A549 (cell line): ENCODE data around the gene SLC17A2. TPM values are rescaled to one million over a fixed set of nuclear protein-coding genes. Genes with fewer than 3 reads are reported as not detected.

ENCODE experiments used
- ATAC-seq, 2 experiments: fragments of 200-7000 bp in 1 of 2; fragments of >200 bp in 1 of 2; cut with Nextera tagmentation in 1 of 2; cut with Tn5 transposase in 1 of 2; 3 replicates each; pipeline versions ENCODE4 v1.8.0 to v1.9.1; 2018 to 2020; ENCODE audit warnings: mild to moderate bottlenecking in 1 of 2, moderate library complexity in 1 of 2
- CTCF ChIA-PET: fragments of 300-600 bp; sonication (Branson Sonifier 250); formaldehyde crosslinking; extraction: SDS; loops from one replicate; lab custom pipeline; 2021; ENCODE audit warnings: antibody characterized with exemption, inconsistent platforms; lab: Yijun Ruan, JAX
- POLR2A ChIA-PET: fragments of 350-600 bp; formaldehyde crosslinking; extraction: SDS; loops from one replicate; lab custom pipeline; 2021; ENCODE audit warnings: antibody characterized with exemption, inconsistent platforms; lab: Yijun Ruan, JAX
- DNase-seq, 2 experiments: peaks; one replicate each; pipeline versions ENCODE4 v3.0.0 to v3.0.0-alpha.2; 2011 to 2016; ENCODE audit warnings: low read depth in 1 of 2, low spot score in 1 of 2
- FAIRE-seq: peaks from 2 replicates; lab custom pipeline; 2011; peaks lifted over from hg19 to GRCh38; lab: Jason Lieb, UNC
- H3K27ac ChIP-seq, 2 experiments: fragments of >200 bp; sonication (Bioruptor Twin); formaldehyde crosslinking; 3 replicates each; pipeline ENCODE4 v1.5.1; 2016 to 2017
- H3K4me1 ChIP-seq: fragments of >200 bp; sonication (Bioruptor Twin); formaldehyde crosslinking; 3 replicates; pipeline ENCODE4 v1.6.1; 2016
- H3K4me2 ChIP-seq: fragments of >200 bp; sonication (Bioruptor Twin); formaldehyde crosslinking; 3 replicates; pipeline ENCODE4 v1.6.1; 2016
- H3K4me3 ChIP-seq: fragments of >200 bp; sonication (Bioruptor Twin); formaldehyde crosslinking; 3 replicates; pipeline ENCODE4 v1.5.1; 2016
- H3K9me3 ChIP-seq: fragments of >200 bp; sonication (Bioruptor Twin); formaldehyde crosslinking; 3 replicates; pipeline ENCODE4 v1.6.1; 2016
- BHLHE40 ChIP-seq: IDR thresholded peaks from 2 replicates; pipeline ENCODE4 v1.6.1; 2012; ENCODE audit warnings: low read depth, low read length, inconsistent platforms
- CBX2 ChIP-seq: fragments of 200-600 bp; sonication (generic); IDR thresholded peaks from 2 replicates; pipeline ENCODE4 v1.6.1; 2016; ENCODE audit warnings: low read depth, mild to moderate bottlenecking, borderline replicate concordance
- CTCF ChIP-seq: fragments of >200 bp; sonication (Bioruptor Twin); formaldehyde crosslinking; IDR thresholded peaks from 3 replicates; pipeline ENCODE4 v1.5.1; 2016
- EP300 ChIP-seq, 2 experiments: fragments of >200 bp; sonication (Bioruptor Twin); formaldehyde crosslinking; IDR thresholded peaks; 2 replicates in 1 of 2; 3 replicates in 1 of 2; pipeline ENCODE4 v1.6.1; 2016 to 2017
- FOSB ChIP-seq: fragments of 250-450 bp; sonication (Bioruptor Pico); IDR thresholded peaks from 2 replicates; pipeline ENCODE4 v1.5.0; 2020; ENCODE audit warnings: mild to moderate bottlenecking, moderate library complexity
- HES2 ChIP-seq: fragments of >200 bp; sonication (Bioruptor Twin); formaldehyde crosslinking; IDR thresholded peaks from 2 replicates; pipeline ENCODE4 v1.6.1; 2016
- HMGXB4 ChIP-seq: fragments of 250-450 bp; sonication (Bioruptor Pico); IDR thresholded peaks from 2 replicates; pipeline ENCODE4 v1.5.0; 2021; ENCODE audit warnings: mild to moderate bottlenecking, moderate library complexity, borderline replicate concordance
- HOXA7 ChIP-seq: fragments of 250-450 bp; sonication (Bioruptor Pico); IDR thresholded peaks from 2 replicates; pipeline ENCODE4 v1.5.0; 2020; ENCODE audit warnings: mild to moderate bottlenecking, moderate library complexity
- HOXB5 ChIP-seq: fragments of 250-450 bp; sonication (Bioruptor Pico); IDR thresholded peaks from 2 replicates; pipeline ENCODE4 v1.5.0; 2020; ENCODE audit warnings: mild to moderate bottlenecking, moderate library complexity
- JUN ChIP-seq, 2 experiments: fragments of >200 bp; sonication (Bioruptor Twin); formaldehyde crosslinking; IDR thresholded peaks; 2 replicates in 1 of 2; 3 replicates in 1 of 2; pipeline ENCODE4 v1.6.1; 2016 to 2017
- NPAS2 ChIP-seq: fragments of 250-450 bp; sonication (Bioruptor Pico); IDR thresholded peaks from 2 replicates; pipeline ENCODE4 v1.8.0; 2022; ENCODE audit warnings: mild to moderate bottlenecking, moderate library complexity, borderline replicate concordance
- RAD21 ChIP-seq, 2 experiments: fragments of >200 bp in 1 of 2; sonication (Bioruptor Twin) in 1 of 2; formaldehyde crosslinking in 1 of 2; IDR thresholded peaks in 1 of 2; conservative IDR thresholded peaks in 1 of 2; 2 replicates in 1 of 2; 3 replicates in 1 of 2; pipeline ENCODE4 v1.6.1; 2012 to 2018; ENCODE audit warnings: inconsistent platforms in 1 of 2
- RARB ChIP-seq: fragments of 250-450 bp; sonication (Bioruptor Pico); IDR thresholded peaks from 2 replicates; pipeline ENCODE4 v1.8.0; 2021; ENCODE audit warnings: mild to moderate bottlenecking, moderate library complexity
- REST ChIP-seq: fragments of 200-600 bp; sonication (generic); IDR thresholded peaks from 2 replicates; pipeline ENCODE4 v1.6.1; 2016; ENCODE audit warnings: antibody characterized with exemption, mild to moderate bottlenecking, moderate library complexity
- SMC3 ChIP-seq: fragments of >200 bp; sonication (Bioruptor Twin); formaldehyde crosslinking; IDR thresholded peaks from 3 replicates; pipeline ENCODE4 v1.6.1; 2018; ENCODE audit warnings: inconsistent platforms
- SREBF2 ChIP-seq: fragments of 450-650 bp; IDR thresholded peaks from 2 replicates; pipeline ENCODE4 v1.6.1; 2014; ENCODE audit warnings: mild to moderate bottlenecking, moderate library complexity
- ZNF302 ChIP-seq: fragments of 250-450 bp; sonication (Bioruptor Pico); IDR thresholded peaks from 2 replicates; pipeline ENCODE4 v1.9.0; 2021; ENCODE audit warnings: inconsistent platforms, mild to moderate bottlenecking, moderate library complexity
- ZSCAN20 ChIP-seq: fragments of 250-450 bp; sonication (Bioruptor Pico); IDR thresholded peaks from 2 replicates; pipeline ENCODE4 v1.8.0; 2022; ENCODE audit warnings: mild to moderate bottlenecking, moderate library complexity
- WGBS: methylation state at CpG from one replicate; pipeline ENCODE4 v1.1.6; 2017; ENCODE audit errors: missing lambda C conversion rate; 5-methylcytosine and 5-hydroxymethylcytosine counted together
- polyA plus RNA-seq, 4 experiments: library from polyadenylated mRNA; depleted of rRNA in 3 of 4; stranded (reverse); fragments of >200 nt; fragmentation: RNase III in 1 of 4; extraction: RNeasy Plus Mini Kit Qiagen cat#74134 plus additional on column Dnase treatment in 1 of 4; gene quantifications; 2 replicates in 3 of 4; 3 replicates in 1 of 4; pipeline ENCODE4 v1.2.3, GENCODE V29; 2011 to 2017

SLC17A2 gene
- polyA plus RNA-seq, 2 of the 4 experiments (the other 2 are of a cell fraction), result not detected

- Histone ChIP-seq H3K4me1 (no peaks in the 10 kb centered on the region), H3K9me3 (no peaks in the 10 kb centered on the region), H3K4me2 (no peak overlapping the region), H3K27ac (no peak overlapping the region), H3K4me3 (no peak overlapping the region)
- DNase-seq (no peak), FAIRE-seq (no peak), ATAC-seq (no peak)
- CTCF ChIA-PET, result no interaction called here
- TF ChIP-seq NPAS2 (CRISPR knock-in tag), result no peak
- no peak for TF ChIP-seq HOXB5 (CRISPR knock-in tag)
- TF ChIP-seq RAD21 (conservative IDR thresholded peaks at IDR 0.05 in 1 of 2, IDR thresholded peaks at IDR 0.05 in 1 of 2), result no peak
- TF ChIP-seq JUN (IDR thresholded peaks at IDR 0.05), result no peak
- no peak for TF ChIP-seq ZNF302 (CRISPR knock-in tag)
- TF ChIP-seq SREBF2, result no peak
- no peak for TF ChIP-seq CBX2
- no peak for TF ChIP-seq BHLHE40
- no peak for TF ChIP-seq ZSCAN20 (CRISPR knock-in tag)
- TF ChIP-seq RARB (CRISPR knock-in tag), result no peak
- no peak for TF ChIP-seq EP300 (IDR thresholded peaks at IDR 0.05)
- no peak for TF ChIP-seq HOXA7 (CRISPR knock-in tag)
- TF ChIP-seq REST, result no peak
- no peak for TF ChIP-seq CTCF
- no peak for TF ChIP-seq HMGXB4 (CRISPR knock-in tag)
- TF ChIP-seq FOSB (CRISPR knock-in tag), result no peak
- TF ChIP-seq HES2, result no peak
- no peak for TF ChIP-seq SMC3
- WGBS, result 52% methylated on average over 7 of the region's 7 CpGs
- POLR2A ChIA-PET, result no interaction called here
Measured at GRCh38 chr6:25951296-25952032, 21.0 kb upstream of the SLC17A2 start.

- ATAC-seq (no peak), FAIRE-seq (no peak), DNase-seq (no peak)
- no peaks in the 10 kb centered on the region for H3K9me3 ChIP-seq
- H3K27ac ChIP-seq, result no peak overlapping the region
- no peak for TF ChIP-seq BHLHE40
- POLR2A ChIA-PET, result no interaction called here
- H3K4me2 ChIP-seq, result no peak overlapping the region
- WGBS, result 40% methylated on average over 4 of the region's 4 CpGs
- no peak overlapping the region for H3K4me3 ChIP-seq
- CTCF ChIA-PET, result no interaction called here
- no peaks in the 10 kb centered on the region for H3K4me1 ChIP-seq
Measured at GRCh38 chr6:25950297-25950696, 19.8 kb upstream of the SLC17A2 start.
